ENCODE data around the gene ZNF324. TPM values are rescaled to one million over a fixed set of nuclear protein-coding genes. Genes with fewer than 3 reads are reported as not detected.

Gene ZNF324
- total RNA-seq, 4 donors from 2014 or later, result 4.9 to 11.7 (median 8.6) TPM

- no peak for TF ChIP-seq CTCF (IDR thresholded peaks at IDR 0.05; ENCODE audit: low read depth)
Measured at GRCh38 chr19:58513694-58514563, 47.0 kb downstream of the ZNF324 start.

- TF ChIP-seq CTCF (IDR thresholded peaks at IDR 0.05; ENCODE audit: low read depth), result no peak
Measured at GRCh38 chr19:58514564-58515022, 47.7 kb downstream of the ZNF324 start.

GRCh38 chr19:58515259-58515658 is 48.4 kb downstream of the ZNF324 start:
- TF ChIP-seq CTCF (IDR thresholded peaks at IDR 0.05; ENCODE audit: low read depth), result no peak

- no peak for TF ChIP-seq CTCF (IDR thresholded peaks at IDR 0.05; ENCODE audit: low read depth)
Measured at GRCh38 chr19:58516246-58516836, 49.5 kb downstream of the ZNF324 start.

GRCh38 chr19:58516964-58517833 is 50.3 kb downstream of the ZNF324 start:
- TF ChIP-seq CTCF (IDR thresholded peaks at IDR 0.05; ENCODE audit: low read depth), result no peak

GRCh38 chr19:58518256-58519086 is 51.6 kb downstream of the ZNF324 start:
- TF ChIP-seq CTCF (IDR thresholded peaks at IDR 0.05; ENCODE audit: low read depth), result no peak

Data from subcutaneous adipose tissue (tissue), 4 donors.